AG04450 (cell line): Measurements from ENCODE around the gene GALNT12. TPM values are rescaled to one million over a fixed set of nuclear protein-coding genes. Genes with fewer than 3 reads are reported as not detected.

ENCODE experiments used
- CTCF ChIA-PET: fragments of 300-600, 350-600 bp; formaldehyde crosslinking; extraction: SDS; loops from one replicate; lab custom pipeline; 2022; ENCODE audit warnings: antibody characterized with exemption, inconsistent platforms; lab: Charles Lee
- POLR2A ChIA-PET: fragments of 350-600 bp; formaldehyde crosslinking; extraction: SDS; loops from one replicate; lab custom pipeline; 2021; ENCODE audit warnings: antibody characterized with exemption, inconsistent platforms; lab: Yijun Ruan, JAX
- DNase-seq: peaks from one replicate; pipeline ENCODE4 v3.0.0-alpha.2; 2011; ENCODE audit warnings: low read depth, low spot score
- H3K27ac ChIP-seq: one replicate; pipeline ENCODE4 v1.5.1; 2012; ENCODE audit warnings: low read depth, low read length, control low read depth
- H3K27me3 ChIP-seq: one replicate; pipeline ENCODE4 v1.6.0; 2012; ENCODE audit warnings: low read length; ENCODE audit not compliant: control insufficient read depth, insufficient read depth
- H3K4me3 ChIP-seq: 2 replicates; pipeline ENCODE4 v1.5.1; 2011; ENCODE audit warnings: mild to moderate bottlenecking, low read depth, low read length, control low read depth
- H3K9me3 ChIP-seq: 2 replicates; pipeline ENCODE4 v1.5.1; 2012; ENCODE audit warnings: low read length; ENCODE audit not compliant: control insufficient read depth, insufficient read depth
- CTCF ChIP-seq: IDR thresholded peaks from 2 replicates; pipeline ENCODE4 v1.5.1; 2011; ENCODE audit warnings: low read depth, low read length, control low read depth, inconsistent platforms
- polyA plus RNA-seq: library from polyadenylated mRNA; depleted of rRNA; stranded (reverse); fragments of >200 nt; gene quantifications from 2 replicates; pipeline ENCODE4 v1.2.3, GENCODE V29; 2011

Gene GALNT12
- polyA plus RNA-seq, 1 experiment, result 4.2 TPM

GRCh38 chr9:98870782-98871557, 63.5 kb downstream of the GALNT12 start:
- Histone ChIP-seq H3K9me3 (peaks cover 5% of the 10 kb centered on the region; the same call in 1 of the 2 replicates), H3K27ac (no peak overlapping the region), H3K27me3 (peaks cover 11% of the 10 kb centered on the region), H3K4me3 (no peak overlapping the region)
- POLR2A ChIA-PET, result no interaction called here
- no peak for DNase-seq
- no peak for TF ChIP-seq CTCF
- CTCF ChIA-PET, result interaction anchor here (2.0 kb wide), 1 partner anchor 10 kb away, joined by 8 read pairs; no protein-coding TSS in a partner anchor

GRCh38 chr9:98871558-98872065, 64.1 kb downstream of the GALNT12 start:
- ChIA-PET POLR2A (no interaction called here), CTCF (interaction anchor here (2.0 kb wide), 1 partner anchor 10 kb away, joined by 8 read pairs; no protein-coding TSS in a partner anchor)
- DNase-seq, result no peak
- no peak for TF ChIP-seq CTCF
- H3K27ac ChIP-seq, result no peak overlapping the region
- H3K27me3 ChIP-seq, result peaks cover 11% of the 10 kb centered on the region
- H3K4me3 ChIP-seq, result no peak overlapping the region
- peaks cover 5% of the 10 kb centered on the region; the same call in 1 of the 2 replicates for H3K9me3 ChIP-seq

GRCh38 chr9:98873526-98873925, 66.1 kb downstream of the GALNT12 start:
- TF ChIP-seq CTCF, result no peak
- Histone ChIP-seq H3K27ac (no peak overlapping the region), H3K4me3 (no peak overlapping the region), H3K27me3 (peaks cover 18% of the 10 kb centered on the region), H3K9me3 (peaks cover 5% of the 10 kb centered on the region; the same call in 1 of the 2 replicates)
- no peak for DNase-seq
- POLR2A ChIA-PET, result no interaction called here
- CTCF ChIA-PET, result interaction anchor here (1.3 kb wide), 1 partner anchor 102 kb away, joined by 3 read pairs; no protein-coding TSS in a partner anchor

- TF ChIP-seq CTCF, result no peak
- Histone ChIP-seq H3K27me3 (peaks cover 18% of the 10 kb centered on the region), H3K4me3 (no peak overlapping the region), H3K27ac (no peak overlapping the region), H3K9me3 (peaks cover 4% of the 10 kb centered on the region; the same call in 1 of the 2 replicates)
- DNase-seq, result no peak
- POLR2A ChIA-PET, result no interaction called here
- CTCF ChIA-PET, result no interaction called here
These were observed 66.5 kb downstream of the GALNT12 start for GRCh38 chr9:98873951-98874371.

- no peaks in the 10 kb centered on the region for H3K9me3 ChIP-seq
- CTCF ChIA-PET, result no interaction called here
- H3K27ac ChIP-seq, result no peak overlapping the region
- H3K27me3 ChIP-seq, result peaks cover 23% of the 10 kb centered on the region
- POLR2A ChIA-PET, result no interaction called here
- DNase-seq, result no peak
- no peak for TF ChIP-seq CTCF
- no peak overlapping the region for H3K4me3 ChIP-seq
These were observed 67.3 kb downstream of the GALNT12 start for GRCh38 chr9:98874721-98875255.
